MM.1S (cell line): ENCODE results near the gene APBA1.
"Not testable (repeated sequence)": the region's sequence is repeated elsewhere in the genome, so short reads cannot be mapped to it uniquely, and the experiment has no call there.

ENCODE experiments used
- DNase-seq: peaks from one replicate; pipeline ENCODE4 v3.0.0-alpha.2; 2015
- H2AFZ ChIP-seq: fragments of 300-600 bp; sonication (generic); 2 replicates; pipeline ENCODE4 v1.6.0; 2016; ENCODE audit warnings: antibody characterized with exemption, low read length
- H3F3A ChIP-seq: fragments of 300-600 bp; sonication (generic); 2 replicates; pipeline ENCODE4 v1.6.1; 2016; ENCODE audit warnings: mild to moderate bottlenecking, antibody characterized with exemption, low read length, moderate library complexity, mixed read lengths; ENCODE audit not compliant: insufficient read depth
- H3K27ac ChIP-seq: fragments of 300-600 bp; sonication (generic); 2 replicates; pipeline ENCODE4 v1.5.1; 2016; ENCODE audit warnings: mild to moderate bottlenecking, low read length
- H3K27me3 ChIP-seq: fragments of 300-600 bp; sonication (generic); replicated peaks from 2 replicates; pipeline ENCODE4 v1.6.0; 2016; ENCODE audit warnings: low read length; ENCODE audit not compliant: insufficient read depth
- H3K36me3 ChIP-seq: fragments of 300-600 bp; sonication (generic); replicated peaks from 2 replicates; pipeline ENCODE4 v1.6.1; 2016; ENCODE audit warnings: mild to moderate bottlenecking, low read length, mixed read lengths; ENCODE audit not compliant: insufficient read depth
- H3K4me1 ChIP-seq: fragments of 300-600 bp; sonication (generic); 2 replicates; pipeline ENCODE4 v1.6.1; 2016; ENCODE audit warnings: low read length, mixed read lengths
- H3K4me2 ChIP-seq: fragments of 300-600 bp; sonication (generic); 2 replicates; pipeline ENCODE4 v1.6.0; 2016; ENCODE audit warnings: low read depth, low read length
- H3K4me3 ChIP-seq: fragments of 300-600 bp; sonication (generic); 2 replicates; pipeline ENCODE4 v1.5.1; 2016; ENCODE audit warnings: low read length, mixed read lengths
- H3K79me2 ChIP-seq: fragments of 300-600 bp; sonication (generic); 2 replicates; pipeline ENCODE4 v1.6.1; 2016; ENCODE audit warnings: mixed run types, low read length, mixed read lengths
- H3K9ac ChIP-seq: fragments of 300-600 bp; sonication (generic); 2 replicates; pipeline ENCODE4 v1.6.1; 2016; ENCODE audit warnings: low read length, mixed read lengths
- H3K9me2 ChIP-seq: fragments of 300-600 bp; sonication (generic); replicated peaks from 2 replicates; pipeline ENCODE4 v1.6.1; 2016; ENCODE audit warnings: mild to moderate bottlenecking, low read length, mixed read lengths; ENCODE audit not compliant: insufficient read depth
- H3K9me3 ChIP-seq: fragments of 300-600 bp; sonication (generic); replicated peaks from 2 replicates; pipeline ENCODE4 v1.6.1; 2016; ENCODE audit warnings: mild to moderate bottlenecking, low read length, mixed read lengths; ENCODE audit not compliant: insufficient read depth
- H4K20me1 ChIP-seq: fragments of 300-600 bp; sonication (generic); 2 replicates; pipeline ENCODE4 v1.6.1; 2016; ENCODE audit warnings: mild to moderate bottlenecking, low read length, moderate library complexity, mixed read lengths; ENCODE audit not compliant: insufficient read depth
- EZH2 ChIP-seq: fragments of 300-600 bp; sonication (generic); optimal IDR thresholded peaks from 2 replicates; pipeline ENCODE3; 2017; ENCODE audit warnings: low read depth, mild to moderate bottlenecking, antibody characterized with exemption, low read length, mixed read lengths
- EZH2phosphoT487 ChIP-seq: fragments of 300-600 bp; sonication (generic); IDR thresholded peaks from 2 replicates; pipeline ENCODE4 v1.6.1; 2018; ENCODE audit warnings: antibody characterized with exemption, low read length
- TF ChIP-seq, protein P1 (sequence below): fragments of 300-600 bp; sonication (generic); IDR thresholded peaks from 2 replicates; pipeline ENCODE4 v1.5.1; 2016; ENCODE audit warnings: antibody characterized with exemption, low read length, mixed read lengths

APBA1 gene

DNA sequence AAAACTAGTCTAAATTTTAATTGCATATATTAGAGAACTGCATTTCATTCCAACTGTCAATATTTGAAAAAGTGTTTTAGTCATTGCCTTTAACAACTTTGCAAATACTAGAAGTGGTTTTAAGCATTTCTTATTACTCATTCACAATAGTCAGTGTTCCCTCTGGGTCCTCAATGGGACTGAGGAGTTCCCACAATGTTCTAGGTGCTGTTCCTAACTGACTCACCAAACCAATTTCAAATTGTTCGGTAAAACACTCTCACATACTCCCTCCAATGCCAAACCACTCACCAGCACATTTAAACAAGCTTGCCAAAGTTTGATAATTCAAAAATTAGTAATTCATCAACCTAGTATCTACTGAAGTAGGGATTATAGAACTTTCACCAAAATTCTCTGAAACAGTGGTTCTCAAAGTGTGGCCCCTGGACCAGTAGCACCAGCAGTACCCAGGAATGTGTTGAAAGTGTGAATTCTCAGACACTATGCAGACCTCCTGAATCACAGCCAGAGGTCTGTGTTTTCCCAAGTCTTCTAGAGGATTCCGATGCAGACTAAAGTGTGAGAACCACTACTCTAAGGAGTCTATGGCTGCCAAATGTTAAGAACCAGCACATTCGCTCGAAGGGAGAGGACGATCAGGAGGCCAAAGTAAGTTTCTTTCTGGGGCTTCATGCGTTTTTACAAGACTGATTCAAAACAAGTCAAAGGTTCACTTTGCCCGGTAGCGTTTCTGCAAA lies 72.8 kb downstream of the APBA1 start:
- no peaks in the 10 kb centered on the region for H4K20me1 ChIP-seq
- no peak overlapping the region for H3K27ac ChIP-seq
- H2AFZ ChIP-seq = no peak overlapping the region
- H3K4me3 ChIP-seq = no peak overlapping the region
- H3K9me2 ChIP-seq = no peaks in the 10 kb centered on the region
- no peaks in the 10 kb centered on the region for H3K27me3 ChIP-seq
- DNase-seq = no peak
- no peaks in the 10 kb centered on the region for H3K9me3 ChIP-seq
- H3F3A ChIP-seq = no peaks in the 10 kb centered on the region
- TF ChIP-seq EZH2 = no peak
- no peak for TF ChIP-seq EZH2phosphoT487
- TF ChIP-seq, protein P1, sequence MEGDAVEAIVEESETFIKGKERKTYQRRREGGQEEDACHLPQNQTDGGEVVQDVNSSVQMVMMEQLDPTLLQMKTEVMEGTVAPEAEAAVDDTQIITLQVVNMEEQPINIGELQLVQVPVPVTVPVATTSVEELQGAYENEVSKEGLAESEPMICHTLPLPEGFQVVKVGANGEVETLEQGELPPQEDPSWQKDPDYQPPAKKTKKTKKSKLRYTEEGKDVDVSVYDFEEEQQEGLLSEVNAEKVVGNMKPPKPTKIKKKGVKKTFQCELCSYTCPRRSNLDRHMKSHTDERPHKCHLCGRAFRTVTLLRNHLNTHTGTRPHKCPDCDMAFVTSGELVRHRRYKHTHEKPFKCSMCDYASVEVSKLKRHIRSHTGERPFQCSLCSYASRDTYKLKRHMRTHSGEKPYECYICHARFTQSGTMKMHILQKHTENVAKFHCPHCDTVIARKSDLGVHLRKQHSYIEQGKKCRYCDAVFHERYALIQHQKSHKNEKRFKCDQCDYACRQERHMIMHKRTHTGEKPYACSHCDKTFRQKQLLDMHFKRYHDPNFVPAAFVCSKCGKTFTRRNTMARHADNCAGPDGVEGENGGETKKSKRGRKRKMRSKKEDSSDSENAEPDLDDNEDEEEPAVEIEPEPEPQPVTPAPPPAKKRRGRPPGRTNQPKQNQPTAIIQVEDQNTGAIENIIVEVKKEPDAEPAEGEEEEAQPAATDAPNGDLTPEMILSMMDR = no peak
- H3K79me2 ChIP-seq = no peaks in the 10 kb centered on the region
- no peaks in the 10 kb centered on the region for H3K36me3 ChIP-seq
- no peak overlapping the region for H3K4me2 ChIP-seq
- H3K9ac ChIP-seq = no peak overlapping the region
- H3K4me1 ChIP-seq = 0 out of 2 replicates have a peak, but pooled peaks cover 5% of the 10 kb centered on the region

DNA sequence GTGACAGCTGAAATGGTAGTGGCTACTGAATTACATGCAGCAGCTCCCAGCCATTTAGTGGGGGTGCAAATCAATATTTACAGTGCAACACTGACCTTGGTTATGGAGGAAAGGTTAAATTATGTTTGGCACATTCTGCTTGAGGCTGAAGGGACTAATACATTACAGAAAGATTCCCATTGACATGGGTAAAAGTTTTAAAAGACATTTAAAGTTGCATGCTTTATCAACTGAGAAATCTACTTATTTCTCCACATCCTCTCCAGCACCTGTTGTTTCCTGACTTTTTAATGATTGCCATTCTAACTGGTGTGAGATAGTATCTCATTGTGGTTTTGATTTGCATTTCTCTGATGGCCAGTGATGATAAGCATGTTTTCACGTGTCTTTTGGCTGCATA lies 75.3 kb downstream of the APBA1 start:
- not testable (repeated sequence) for H3F3A ChIP-seq, H3K27ac ChIP-seq, DNase-seq, H3K9me3 ChIP-seq, H3K9me2 ChIP-seq, H3K9ac ChIP-seq, H3K4me1 ChIP-seq, H3K27me3 ChIP-seq, H4K20me1 ChIP-seq, H3K4me3 ChIP-seq, H3K36me3 ChIP-seq, H3K4me2 ChIP-seq, H2AFZ ChIP-seq, H3K79me2 ChIP-seq

DNA sequence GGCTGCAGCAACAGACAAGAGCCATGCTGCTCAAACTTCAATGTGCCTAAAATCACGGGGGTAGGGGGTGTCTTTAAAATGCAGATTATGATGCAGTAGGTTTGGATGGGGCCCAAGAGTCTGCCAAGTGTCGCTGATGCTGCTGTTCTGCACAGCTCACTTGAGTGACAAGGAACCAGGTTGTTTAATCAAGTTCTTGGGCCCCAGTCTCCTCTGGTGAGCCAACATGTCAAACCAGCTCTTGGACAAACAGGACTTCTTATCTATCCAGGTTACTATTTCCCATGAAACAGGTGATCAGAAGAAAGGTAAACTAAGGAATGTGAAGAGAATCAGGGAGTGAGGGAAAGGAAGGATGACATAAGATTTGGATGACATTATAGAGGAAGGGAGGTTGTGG lies 78.0 kb downstream of the APBA1 start:
- Histone ChIP-seq H3K27ac (no peak overlapping the region), H2AFZ (no peak overlapping the region), H3F3A (no peaks in the 10 kb centered on the region), H3K27me3 (no peaks in the 10 kb centered on the region), H3K9ac (no peak overlapping the region), H3K4me1 (0 out of 2 replicates have a peak, but pooled peaks cover 5% of the 10 kb centered on the region), H3K79me2 (no peaks in the 10 kb centered on the region), H4K20me1 (no peaks in the 10 kb centered on the region), H3K4me3 (no peak overlapping the region), H3K9me3 (no peaks in the 10 kb centered on the region), H3K9me2 (no peaks in the 10 kb centered on the region), H3K36me3 (no peaks in the 10 kb centered on the region), H3K4me2 (no peak overlapping the region)
- DNase-seq = no peak
- TF ChIP-seq, protein P1 = no peak
- TF ChIP-seq EZH2 = no peak
- TF ChIP-seq EZH2phosphoT487 = no peak

DNA sequence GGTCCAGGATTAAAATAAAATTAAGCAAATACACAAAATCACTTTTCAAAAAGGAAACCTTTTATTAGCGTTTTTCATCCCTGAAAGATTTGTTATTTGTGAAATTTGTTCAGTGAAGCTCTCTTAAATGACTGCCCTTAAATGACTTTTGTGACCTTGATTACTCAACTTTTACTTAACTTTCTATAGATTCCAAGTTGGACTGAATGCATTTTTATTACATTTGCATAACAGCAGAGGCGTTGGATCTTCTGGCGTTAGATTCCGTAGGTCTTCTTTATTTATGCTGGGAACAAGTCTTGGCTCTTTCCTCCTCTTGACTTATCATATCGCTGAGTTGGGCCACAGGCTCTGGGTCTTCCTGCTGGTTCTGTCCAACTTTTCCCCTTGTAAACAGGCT lies 78.4 kb downstream of the APBA1 start:
- H4K20me1 ChIP-seq = no peaks in the 10 kb centered on the region
- DNase-seq = no peak
- no peak overlapping the region for H3K27ac ChIP-seq
- no peaks in the 10 kb centered on the region for H3F3A ChIP-seq
- no peak overlapping the region for H3K4me3 ChIP-seq
- H3K27me3 ChIP-seq = no peaks in the 10 kb centered on the region
- no peak overlapping the region for H3K9ac ChIP-seq
- H3K4me1 ChIP-seq = 0 out of 2 replicates have a peak, but pooled peaks cover 5% of the 10 kb centered on the region
- TF ChIP-seq EZH2phosphoT487 (no peak), EZH2 (no peak)
- TF ChIP-seq, protein P1 = no peak
- no peaks in the 10 kb centered on the region for H3K36me3 ChIP-seq
- H3K4me2 ChIP-seq = no peak overlapping the region
- no peaks in the 10 kb centered on the region for H3K9me3 ChIP-seq
- H2AFZ ChIP-seq = no peak overlapping the region
- no peaks in the 10 kb centered on the region for H3K9me2 ChIP-seq
- H3K79me2 ChIP-seq = no peaks in the 10 kb centered on the region
